Suprapubic skin (tissue), 4 donors: Measurements from ENCODE around the gene LSM3. TPM values are rescaled to one million over a fixed set of nuclear protein-coding genes. Genes with fewer than 3 reads are reported as not detected.

Experiments used
- DNase-seq, 2 donors: peaks; one replicate each; pipeline ENCODE4 v3.0.0-alpha.2; 2019; ENCODE audit warnings: low spot score in 2 of 2
- H3K27ac ChIP-seq: fragments of 200-600 bp; sonication (generic); one replicate; pipeline ENCODE4 v1.5.1; 2019
- H3K27me3 ChIP-seq: fragments of 200-600 bp; sonication (generic); one replicate; pipeline ENCODE4 v1.5.1; 2019
- H3K36me3 ChIP-seq: fragments of 200-600 bp; sonication (generic); one replicate; pipeline ENCODE4 v1.5.1; 2019
- H3K4me1 ChIP-seq: fragments of 200-600 bp; sonication (generic); one replicate; pipeline ENCODE4 v1.5.1; 2019
- H3K4me3 ChIP-seq: fragments of 200-600 bp; sonication (generic); one replicate; pipeline ENCODE4 v1.5.1; 2019; ENCODE audit warnings: mild to moderate bottlenecking
- H3K9me3 ChIP-seq: fragments of 200-600 bp; sonication (generic); one replicate; pipeline ENCODE4 v1.5.1; 2019
- CTCF ChIP-seq, 2 donors: fragments of 200-600 bp in 1 of 2; fragments of 450-650 bp in 1 of 2; sonication (generic) in 1 of 2; IDR thresholded peaks; one replicate each; pipeline ENCODE4 v1.5.1; 2016 to 2019; ENCODE audit warnings: antibody characterized with exemption in 2 of 2, mild to moderate bottlenecking in 1 of 2, moderate library complexity in 1 of 2
- EP300 ChIP-seq: sonication (generic); formaldehyde crosslinking; IDR thresholded peaks from one replicate; pipeline ENCODE4 v1.6.1; 2017; ENCODE audit warnings: antibody characterized with exemption
- POLR2A ChIP-seq, 2 donors: fragments of 450-650 bp; IDR thresholded peaks; one replicate each; pipeline ENCODE4 v1.6.1; 2017; ENCODE audit warnings: antibody characterized with exemption in 2 of 2, mild to moderate bottlenecking in 2 of 2, moderate library complexity in 2 of 2
- POLR2AphosphoS5 ChIP-seq, 3 donors: sonication (generic); formaldehyde crosslinking; IDR thresholded peaks; one replicate each; pipeline ENCODE4 v1.6.1; 2017; ENCODE audit warnings: antibody characterized with exemption in 3 of 3
- WGBS: methylation state at CpG from one replicate; pipeline ENCODE4 v1.1.5; 2018; 5-methylcytosine and 5-hydroxymethylcytosine counted together
- total RNA-seq, 4 donors: library from RNA; depleted of rRNA; stranded (reverse); fragments of >200 nt; gene quantifications; one replicate each; pipeline ENCODE4 v1.1.0, GENCODE V29; 2016

Gene LSM3
- total RNA-seq, 4 donors from 2014 or later = 5.5 to 10.7 (median 8.9) TPM

- H3K4me1 ChIP-seq = no peaks in the 10 kb centered on the region
- H3K27me3 ChIP-seq = no peaks in the 10 kb centered on the region
- H3K4me3 ChIP-seq = no peak overlapping the region
- H3K27ac ChIP-seq = no peak overlapping the region
- no peaks in the 10 kb centered on the region for H3K36me3 ChIP-seq
- H3K9me3 ChIP-seq = no peaks in the 10 kb centered on the region
- TF ChIP-seq EP300 (no peak), CTCF (IDR thresholded peaks at IDR 0.05) (no peak), POLR2AphosphoS5 (IDR thresholded peaks at IDR 0.05) (no peak), POLR2A (IDR thresholded peaks at IDR 0.05) (no peak)
- WGBS = 67% methylated on average over 22 of the region's 22 CpGs
- DNase-seq = no peak
These were observed 37.8 kb downstream of the LSM3 start for GRCh38 chr3:14216257-14217048.

GRCh38 chr3:14218355-14218754 lies 39.7 kb downstream of the LSM3 start:
- peaks cover 2% of the 10 kb centered on the region for H3K4me1 ChIP-seq
- H3K27me3 ChIP-seq = no peaks in the 10 kb centered on the region
- no peak overlapping the region for H3K27ac ChIP-seq
- H3K36me3 ChIP-seq = no peaks in the 10 kb centered on the region
- no peaks in the 10 kb centered on the region for H3K9me3 ChIP-seq
- TF ChIP-seq POLR2A (IDR thresholded peaks at IDR 0.05) (no peak), EP300 (no peak), POLR2AphosphoS5 (IDR thresholded peaks at IDR 0.05) (no peak), CTCF (IDR thresholded peaks at IDR 0.05) (no peak)
- H3K4me3 ChIP-seq = no peak overlapping the region
- DNase-seq = no peak

- TF ChIP-seq CTCF (IDR thresholded peaks at IDR 0.05) (no peak), POLR2A (IDR thresholded peaks at IDR 0.05) (no peak), POLR2AphosphoS5 (IDR thresholded peaks at IDR 0.05) (no peak), EP300 (no peak)
- Histone ChIP-seq H3K27me3 (no peaks in the 10 kb centered on the region), H3K9me3 (no peaks in the 10 kb centered on the region), H3K27ac (no peak overlapping the region), H3K4me1 (peaks cover 5% of the 10 kb centered on the region), H3K36me3 (no peaks in the 10 kb centered on the region), H3K4me3 (no peak overlapping the region)
- no peak for DNase-seq
- 83% methylated on average over 1 of the region's 1 CpG for WGBS
These were observed 42.3 kb downstream of the LSM3 start for GRCh38 chr3:14220933-14221332.

- Histone ChIP-seq H3K27ac (no peak overlapping the region), H3K36me3 (no peaks in the 10 kb centered on the region), H3K27me3 (no peaks in the 10 kb centered on the region), H3K4me1 (peaks cover 7% of the 10 kb centered on the region), H3K4me3 (no peak overlapping the region), H3K9me3 (no peaks in the 10 kb centered on the region)
- no peak for DNase-seq
- WGBS = 95% methylated on average over 1 of the region's 1 CpG
- no peak for TF ChIP-seq POLR2A (IDR thresholded peaks at IDR 0.05)
- TF ChIP-seq EP300 = no peak
- no peak for TF ChIP-seq CTCF (IDR thresholded peaks at IDR 0.05)
- no peak for TF ChIP-seq POLR2AphosphoS5 (IDR thresholded peaks at IDR 0.05)
These were observed 43.3 kb downstream of the LSM3 start for GRCh38 chr3:14221902-14222301.

GRCh38 chr3:14222457-14222856 lies 43.8 kb downstream of the LSM3 start:
- peaks cover 7% of the 10 kb centered on the region for H3K4me1 ChIP-seq

More at GRCh38 chr3:14222457-14222856, 43.8 kb downstream of the LSM3 start:
- no peaks in the 10 kb centered on the region for H3K9me3 ChIP-seq
- H3K27me3 ChIP-seq = no peaks in the 10 kb centered on the region
- no peak for TF ChIP-seq CTCF (IDR thresholded peaks at IDR 0.05)
- no peak for TF ChIP-seq EP300
- no peak for TF ChIP-seq POLR2A (IDR thresholded peaks at IDR 0.05)
- no peak for TF ChIP-seq POLR2AphosphoS5 (IDR thresholded peaks at IDR 0.05)
- no peaks in the 10 kb centered on the region for H3K36me3 ChIP-seq
- 32% methylated on average over 1 of the region's 1 CpG for WGBS
- no peak for DNase-seq
- H3K27ac ChIP-seq = no peak overlapping the region
- H3K4me3 ChIP-seq = no peak overlapping the region
